ENCODE results near the gene ZNF552. TPM values are rescaled to one million over a fixed set of nuclear protein-coding genes. Genes with fewer than 3 reads are reported as not detected.

Gene ZNF552
- total and polyA plus RNA-seq, 11 donors: 1.7 to 5.2 (median 3.4) TPM

GRCh38 chr19:57788114-57788692, 26.5 kb downstream of the ZNF552 start:
- intact Hi-C loops (cut with DNase I): no loop called here
- ATAC-seq: no peak
- peaks cover 0 to 63% (median 17%) of the 10 kb centered on the region in 12 donors for H3K9me3 ChIP-seq

GRCh38 chr19:57786906-57787305, 27.8 kb downstream of the ZNF552 start:
- H3K4me3 ChIP-seq: no peak overlapping the region
- intact Hi-C loops (cut with DNase I): no loop called here

More at GRCh38 chr19:57788114-57788692, 26.5 kb downstream of the ZNF552 start:
- H3K4me1 ChIP-seq: peaks cover 0 to 17% (median 0%) of the 10 kb centered on the region in 12 donors
- DNase-seq: no peak
- H3K36me3 ChIP-seq: peaks cover 6 to 50% (median 28%) of the 10 kb centered on the region in 9 donors
- TF ChIP-seq CTCF (IDR thresholded peaks at IDR 0.05): no peak
- no peak for TF ChIP-seq POLR2A (IDR thresholded peaks at IDR 0.05)
- no peak overlapping the region for H3K4me3 ChIP-seq
- H3K27me3 ChIP-seq: no peaks in the 10 kb centered on the region
- no peak overlapping the region for H3K27ac ChIP-seq

GRCh38 chr19:57786286-57786685, 28.4 kb downstream of the ZNF552 start:
- Histone ChIP-seq H3K36me3 (peaks cover 0 to 59% (median 19%) of the 10 kb centered on the region in 9 donors), H3K9me3 (peaks cover 0 to 82% (median 22%) of the 10 kb centered on the region in 12 donors)
- peak in 1 of 4 donors; percentile 32 for ATAC-seq

More at GRCh38 chr19:57786906-57787305, 27.8 kb downstream of the ZNF552 start:
- no peak overlapping the region for H3K27ac ChIP-seq
- TF ChIP-seq POLR2A (IDR thresholded peaks at IDR 0.05) (no peak), CTCF (IDR thresholded peaks at IDR 0.05) (no peak)
- ATAC-seq (peak in 2 of 4 donors; percentile 11 to 20), DNase-seq (no peak)
- H3K27me3 ChIP-seq: no peaks in the 10 kb centered on the region
- peaks cover 0 to 58% (median 23%) of the 10 kb centered on the region in 9 donors for H3K36me3 ChIP-seq
- 79 to 92% (median 90%) methylated on average over 5 of the region's 5 CpGs for WGBS, 4 donors
- peaks cover 0 to 8% (median 0%) of the 10 kb centered on the region in 12 donors for H3K4me1 ChIP-seq
- peaks cover 0 to 76% (median 21%) of the 10 kb centered on the region in 12 donors for H3K9me3 ChIP-seq

More at GRCh38 chr19:57786286-57786685, 28.4 kb downstream of the ZNF552 start:
- no peaks in the 10 kb centered on the region for H3K27me3 ChIP-seq
- 91 to 95% (median 94%) methylated on average over 37 to 38 of the region's 38 CpGs for WGBS, 4 donors
- H3K4me1 ChIP-seq: peaks cover 0 to 6% (median 0%) of the 10 kb centered on the region in 12 donors
- no peak overlapping the region for H3K4me3 ChIP-seq
- no peak overlapping the region for H3K27ac ChIP-seq
- no peak for DNase-seq
- TF ChIP-seq CTCF (IDR thresholded peaks at IDR 0.05): no peak
- no peak for TF ChIP-seq POLR2A (IDR thresholded peaks at IDR 0.05)
- intact Hi-C loops (cut with DNase I): no loop called here

Measured in heart left ventricle (tissue), 16 donors.